ENCODE data around the gene PSEN1.

DNA sequence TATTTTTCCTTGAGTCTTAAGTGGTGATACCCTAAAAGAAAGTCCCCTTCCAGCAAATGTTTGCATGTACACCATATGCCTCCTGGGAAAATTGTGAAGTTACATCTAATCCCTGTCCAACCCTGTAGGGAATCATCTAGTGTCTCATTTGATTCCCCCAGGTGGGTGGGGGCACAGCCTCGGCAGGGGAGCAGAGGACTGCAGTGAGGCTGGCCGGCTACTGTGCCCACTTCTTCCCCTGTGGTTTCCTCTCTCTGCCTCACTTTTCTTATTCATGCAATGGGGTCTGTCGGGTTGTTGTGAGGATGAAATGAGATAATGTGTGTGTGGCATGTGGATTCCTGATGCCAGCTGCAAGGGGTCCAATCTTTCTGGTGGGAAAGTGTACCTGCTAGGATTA, 107.0 kb downstream of the PSEN1 start:
- TF ChIP-seq, protein P1, sequence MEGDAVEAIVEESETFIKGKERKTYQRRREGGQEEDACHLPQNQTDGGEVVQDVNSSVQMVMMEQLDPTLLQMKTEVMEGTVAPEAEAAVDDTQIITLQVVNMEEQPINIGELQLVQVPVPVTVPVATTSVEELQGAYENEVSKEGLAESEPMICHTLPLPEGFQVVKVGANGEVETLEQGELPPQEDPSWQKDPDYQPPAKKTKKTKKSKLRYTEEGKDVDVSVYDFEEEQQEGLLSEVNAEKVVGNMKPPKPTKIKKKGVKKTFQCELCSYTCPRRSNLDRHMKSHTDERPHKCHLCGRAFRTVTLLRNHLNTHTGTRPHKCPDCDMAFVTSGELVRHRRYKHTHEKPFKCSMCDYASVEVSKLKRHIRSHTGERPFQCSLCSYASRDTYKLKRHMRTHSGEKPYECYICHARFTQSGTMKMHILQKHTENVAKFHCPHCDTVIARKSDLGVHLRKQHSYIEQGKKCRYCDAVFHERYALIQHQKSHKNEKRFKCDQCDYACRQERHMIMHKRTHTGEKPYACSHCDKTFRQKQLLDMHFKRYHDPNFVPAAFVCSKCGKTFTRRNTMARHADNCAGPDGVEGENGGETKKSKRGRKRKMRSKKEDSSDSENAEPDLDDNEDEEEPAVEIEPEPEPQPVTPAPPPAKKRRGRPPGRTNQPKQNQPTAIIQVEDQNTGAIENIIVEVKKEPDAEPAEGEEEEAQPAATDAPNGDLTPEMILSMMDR (IDR thresholded peaks at IDR 0.05), result no peak
- no peak for TF ChIP-seq POLR2A (IDR thresholded peaks at IDR 0.05)

Data from ovary (tissue), 3 donors.